ENCODE measurements around the gene KCNJ15. TPM values are rescaled to one million over a fixed set of nuclear protein-coding genes. Genes with fewer than 3 reads are reported as not detected.

Gene KCNJ15
- total and polyA plus RNA-seq, 9 donors, result 0.20 to 1.1 (median 0.35) TPM; not detected in 1

DNA sequence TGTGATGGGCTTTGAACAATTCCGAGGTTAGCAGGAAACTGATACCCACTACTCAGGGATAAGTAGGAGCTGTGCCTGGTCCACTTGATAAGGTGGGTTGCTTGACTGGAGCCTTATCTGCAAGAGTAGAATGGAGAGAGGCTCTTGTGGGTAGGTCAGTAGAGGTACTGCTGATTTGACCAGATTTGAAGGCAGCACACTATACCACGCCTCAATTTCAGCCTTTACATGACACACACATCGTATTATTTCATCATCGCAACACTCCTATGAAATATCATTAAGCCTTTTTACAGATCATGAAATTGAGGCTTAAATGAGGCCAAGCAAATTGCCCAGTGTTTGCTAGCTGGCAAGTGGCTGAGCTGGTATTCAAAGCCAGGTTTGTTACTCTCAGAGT, 69.6 kb downstream of the KCNJ15 start:
- no peaks in the 10 kb centered on the region for H3K9me3 ChIP-seq
- intact Hi-C loops (cut with DNase I), result no loop called here
- H3K27ac ChIP-seq, result no peak overlapping the region
- no peak for DNase-seq
- no peak overlapping the region for H3K4me3 ChIP-seq
- H3K4me1 ChIP-seq (ENCODE audit: insufficient read depth), result no peaks in the 10 kb centered on the region
- TF ChIP-seq EP300 (IDR thresholded peaks at IDR 0.05) (no peak), POLR2A (IDR thresholded peaks at IDR 0.05) (no peak)
- TF ChIP-seq, protein P1, sequence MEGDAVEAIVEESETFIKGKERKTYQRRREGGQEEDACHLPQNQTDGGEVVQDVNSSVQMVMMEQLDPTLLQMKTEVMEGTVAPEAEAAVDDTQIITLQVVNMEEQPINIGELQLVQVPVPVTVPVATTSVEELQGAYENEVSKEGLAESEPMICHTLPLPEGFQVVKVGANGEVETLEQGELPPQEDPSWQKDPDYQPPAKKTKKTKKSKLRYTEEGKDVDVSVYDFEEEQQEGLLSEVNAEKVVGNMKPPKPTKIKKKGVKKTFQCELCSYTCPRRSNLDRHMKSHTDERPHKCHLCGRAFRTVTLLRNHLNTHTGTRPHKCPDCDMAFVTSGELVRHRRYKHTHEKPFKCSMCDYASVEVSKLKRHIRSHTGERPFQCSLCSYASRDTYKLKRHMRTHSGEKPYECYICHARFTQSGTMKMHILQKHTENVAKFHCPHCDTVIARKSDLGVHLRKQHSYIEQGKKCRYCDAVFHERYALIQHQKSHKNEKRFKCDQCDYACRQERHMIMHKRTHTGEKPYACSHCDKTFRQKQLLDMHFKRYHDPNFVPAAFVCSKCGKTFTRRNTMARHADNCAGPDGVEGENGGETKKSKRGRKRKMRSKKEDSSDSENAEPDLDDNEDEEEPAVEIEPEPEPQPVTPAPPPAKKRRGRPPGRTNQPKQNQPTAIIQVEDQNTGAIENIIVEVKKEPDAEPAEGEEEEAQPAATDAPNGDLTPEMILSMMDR (IDR thresholded peaks at IDR 0.05), result no peak
- no peaks in the 10 kb centered on the region for H3K36me3 ChIP-seq
- WGBS, 3 donors, result 88 to 93% (median 89%) methylated on average over 4 of the region's 4 CpGs
- no peaks in the 10 kb centered on the region for H3K27me3 ChIP-seq

DNA sequence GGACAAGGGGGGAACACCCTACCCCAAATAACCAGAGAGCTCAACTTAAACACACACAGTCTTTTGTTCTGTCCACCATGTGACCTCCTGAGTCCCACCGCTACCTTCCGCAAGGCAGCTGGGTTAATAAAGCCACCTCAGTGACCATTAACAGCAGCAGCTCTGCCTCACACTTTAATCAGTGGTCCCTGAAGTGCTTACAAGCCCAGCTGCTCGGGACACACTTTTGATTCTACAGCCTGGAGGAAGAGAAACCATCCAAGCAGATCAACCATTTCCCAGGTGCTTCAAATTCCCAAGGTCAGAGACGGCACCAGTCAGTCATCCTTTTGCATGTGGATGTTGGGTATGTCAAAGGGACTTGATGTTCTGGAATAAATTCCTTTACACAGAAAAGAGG, 70.1 kb downstream of the KCNJ15 start:
- H3K36me3 ChIP-seq, result no peaks in the 10 kb centered on the region
- no peaks in the 10 kb centered on the region for H3K9me3 ChIP-seq
- H3K4me3 ChIP-seq, result no peak overlapping the region
- H3K4me1 ChIP-seq (ENCODE audit: insufficient read depth), result no peaks in the 10 kb centered on the region
- DNase-seq, result no peak
- no peak overlapping the region for H3K27ac ChIP-seq
- TF ChIP-seq, protein P1 (IDR thresholded peaks at IDR 0.05), result no peak
- TF ChIP-seq POLR2A (IDR thresholded peaks at IDR 0.05), result no peak
- no peak for TF ChIP-seq EP300 (IDR thresholded peaks at IDR 0.05)
- WGBS, 3 donors, result 58 to 78% (median 73%) methylated on average over 4 of the region's 4 CpGs
- no peaks in the 10 kb centered on the region for H3K27me3 ChIP-seq
- intact Hi-C loops (cut with DNase I), result no loop called here

DNA sequence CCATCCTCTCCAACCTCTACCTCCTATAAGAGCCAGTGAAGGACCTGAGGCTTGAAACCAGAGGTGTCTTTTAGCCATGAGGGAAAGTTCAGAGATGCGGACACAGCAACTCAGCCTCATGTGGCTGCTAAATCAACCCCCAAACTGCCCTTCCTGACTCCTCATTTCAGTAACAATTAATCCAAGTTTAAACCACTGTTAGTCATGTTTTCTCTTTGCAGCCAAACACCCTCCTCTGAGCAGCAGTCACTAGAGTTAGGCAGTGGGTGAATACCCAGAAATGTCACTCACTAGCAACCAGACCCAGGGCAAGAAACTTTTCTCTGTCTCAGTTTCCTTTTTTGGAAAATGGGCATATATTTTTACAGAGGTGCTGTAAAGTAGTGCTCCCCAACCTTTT, 71.2 kb downstream of the KCNJ15 start:
- Histone ChIP-seq H3K4me1 (ENCODE audit: insufficient read depth) (no peaks in the 10 kb centered on the region), H3K4me3 (no peak overlapping the region), H3K36me3 (no peaks in the 10 kb centered on the region), H3K27ac (no peak overlapping the region), H3K9me3 (no peaks in the 10 kb centered on the region), H3K27me3 (no peaks in the 10 kb centered on the region)
- intact Hi-C loops (cut with DNase I), result no loop called here
- no peak for DNase-seq
- 98 to 100% (median 100%) methylated on average over 1 of the region's 1 CpG for WGBS, 3 donors
- TF ChIP-seq EP300 (IDR thresholded peaks at IDR 0.05), result no peak
- TF ChIP-seq POLR2A (IDR thresholded peaks at IDR 0.05), result no peak
- TF ChIP-seq, protein P1 (IDR thresholded peaks at IDR 0.05), result no peak

DNA sequence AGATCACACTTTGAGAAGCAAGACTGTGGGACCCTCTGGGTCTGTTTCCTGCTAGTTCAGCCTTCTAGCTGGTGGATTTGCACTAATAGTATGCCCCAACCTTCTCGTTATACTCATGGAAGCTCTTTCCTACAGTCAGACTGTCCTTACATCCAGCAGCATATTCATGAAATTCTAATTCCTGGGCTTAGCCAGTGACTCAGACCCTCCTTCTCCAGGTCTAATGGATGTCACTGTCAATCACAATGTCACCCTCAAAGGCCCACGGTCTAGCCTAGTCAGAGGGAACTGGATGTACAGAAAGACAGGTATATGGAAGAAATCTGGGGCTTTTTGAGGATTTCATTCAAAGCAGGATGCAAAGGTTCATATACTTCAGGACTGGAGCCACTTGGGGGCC, 72.4 kb downstream of the KCNJ15 start:
- no peak for DNase-seq
- intact Hi-C loops (cut with DNase I), result no loop called here
- Histone ChIP-seq H3K4me1 (ENCODE audit: insufficient read depth) (no peaks in the 10 kb centered on the region), H3K9me3 (no peaks in the 10 kb centered on the region), H3K36me3 (no peaks in the 10 kb centered on the region), H3K27me3 (no peaks in the 10 kb centered on the region), H3K4me3 (no peak overlapping the region), H3K27ac (no peak overlapping the region)
- 81 to 88% (median 83%) methylated on average over 2 of the region's 2 CpGs for WGBS, 3 donors
- TF ChIP-seq, protein P1 (IDR thresholded peaks at IDR 0.05), result no peak
- TF ChIP-seq EP300 (IDR thresholded peaks at IDR 0.05) (no peak), POLR2A (IDR thresholded peaks at IDR 0.05) (no peak)

DNA sequence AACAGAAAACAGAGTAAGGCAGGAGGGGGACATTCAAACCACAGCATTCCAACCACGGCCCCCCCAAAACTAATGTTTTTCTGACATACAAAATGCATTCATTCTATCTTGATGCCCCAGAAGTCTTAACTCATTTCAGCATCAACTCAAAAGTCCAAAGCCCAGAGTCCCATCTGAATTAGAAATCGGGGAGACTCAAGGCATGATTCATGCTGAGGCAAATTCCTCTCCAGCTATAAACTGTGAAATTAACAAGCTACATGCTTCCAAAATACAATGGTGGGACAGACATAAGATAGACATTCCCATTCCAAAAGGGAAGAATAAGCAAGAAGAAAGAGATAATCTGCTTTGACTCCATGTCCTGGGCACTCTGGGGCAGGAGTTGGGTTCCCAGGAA, 73.9 kb downstream of the KCNJ15 start:
- H3K4me3 ChIP-seq, result no peak overlapping the region
- H3K27ac ChIP-seq, result no peak overlapping the region
- H3K27me3 ChIP-seq, result no peaks in the 10 kb centered on the region
- no peak for DNase-seq
- H3K9me3 ChIP-seq, result no peaks in the 10 kb centered on the region
- 83 to 92% (median 86%) methylated on average over 2 of the region's 2 CpGs for WGBS, 3 donors
- no peaks in the 10 kb centered on the region for H3K4me1 ChIP-seq (ENCODE audit: insufficient read depth)
- H3K36me3 ChIP-seq, result no peaks in the 10 kb centered on the region
- TF ChIP-seq, protein P1 (IDR thresholded peaks at IDR 0.05), result no peak
- intact Hi-C loops (cut with DNase I), result no loop called here

Measured in ovary (tissue), 9 donors.